GM18517 (cell line): Measurements from ENCODE around the gene COL16A1.

Source experiments
- ATAC-seq: cut with Tn5 transposase; IDR thresholded peaks from one replicate; pipeline ENCODE4 v1.9.1; 2021; ENCODE audit warnings: mild to moderate bottlenecking, moderate library complexity; ENCODE audit not compliant: unreplicated experiment

The COL16A1 gene

DNA sequence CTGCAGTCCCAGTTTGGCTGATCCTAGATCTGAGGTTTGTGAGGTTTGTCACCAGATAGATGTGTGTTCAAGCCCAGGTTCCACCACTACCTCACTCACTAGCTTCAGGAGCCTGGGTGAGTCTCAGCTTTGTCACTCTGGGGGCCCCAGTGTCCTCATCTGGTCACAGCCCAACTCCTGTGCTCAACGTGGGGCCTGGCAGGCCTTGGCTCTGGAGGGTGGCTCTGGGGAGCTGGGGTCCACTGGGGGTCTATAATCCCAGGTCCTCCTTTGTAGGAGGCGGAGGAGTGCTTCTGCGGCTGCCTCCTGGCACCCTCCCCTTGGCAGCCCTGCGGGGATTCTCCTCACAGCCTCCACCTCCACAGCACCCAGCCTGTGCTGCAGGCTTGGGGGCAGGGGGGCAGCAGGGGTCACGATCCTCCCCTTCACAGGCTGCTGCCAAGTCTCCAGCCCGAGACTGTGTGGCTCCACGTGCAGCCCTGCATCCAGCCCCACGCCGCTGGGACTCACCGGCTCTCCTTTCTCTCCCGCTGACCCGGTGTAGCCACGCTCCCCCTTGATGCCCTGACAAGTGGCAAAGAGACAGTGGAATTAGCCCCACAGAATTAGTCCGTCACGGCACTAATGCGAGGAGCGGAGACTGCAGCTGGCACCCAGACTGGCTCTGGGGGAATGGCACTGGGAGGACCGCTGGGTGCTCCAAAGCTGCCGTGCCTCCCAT, 36.6 kb downstream of the COL16A1 start:
- ATAC-seq: no peak

DNA sequence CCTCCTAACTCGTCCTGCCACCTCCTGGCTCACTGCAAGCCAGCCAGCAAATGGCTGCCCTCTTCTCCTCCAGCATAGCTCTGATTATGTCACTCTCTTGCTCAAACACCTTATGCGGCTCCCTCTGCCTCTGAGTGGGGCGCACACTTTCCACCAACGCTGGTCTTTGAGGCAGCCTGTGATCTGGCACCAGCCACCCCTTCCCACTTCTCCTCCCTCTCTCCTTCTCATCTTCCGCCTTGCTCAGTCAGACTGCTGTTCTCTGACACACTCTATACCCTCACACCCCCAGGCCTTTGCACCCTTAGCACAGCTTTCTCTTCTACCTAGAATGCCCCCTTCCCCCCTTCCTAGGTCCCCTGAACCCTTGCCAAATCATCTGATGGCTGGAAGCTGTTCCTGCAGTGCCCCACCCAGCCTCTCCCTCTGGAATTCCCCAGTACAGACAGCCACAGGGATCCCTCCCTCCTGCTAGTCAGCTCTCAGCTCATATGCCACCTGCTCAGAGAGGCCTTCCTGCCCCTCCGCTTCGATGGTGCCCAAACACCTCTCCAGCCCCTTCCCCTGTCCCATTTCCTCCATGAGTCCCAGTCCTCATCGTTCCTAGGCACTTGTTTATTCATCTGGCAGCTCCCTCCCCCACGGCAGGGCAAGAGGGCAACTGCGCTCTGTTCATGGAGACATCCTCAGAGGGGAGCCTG, 37.4 kb downstream of the COL16A1 start:
- ATAC-seq: no peak

DNA sequence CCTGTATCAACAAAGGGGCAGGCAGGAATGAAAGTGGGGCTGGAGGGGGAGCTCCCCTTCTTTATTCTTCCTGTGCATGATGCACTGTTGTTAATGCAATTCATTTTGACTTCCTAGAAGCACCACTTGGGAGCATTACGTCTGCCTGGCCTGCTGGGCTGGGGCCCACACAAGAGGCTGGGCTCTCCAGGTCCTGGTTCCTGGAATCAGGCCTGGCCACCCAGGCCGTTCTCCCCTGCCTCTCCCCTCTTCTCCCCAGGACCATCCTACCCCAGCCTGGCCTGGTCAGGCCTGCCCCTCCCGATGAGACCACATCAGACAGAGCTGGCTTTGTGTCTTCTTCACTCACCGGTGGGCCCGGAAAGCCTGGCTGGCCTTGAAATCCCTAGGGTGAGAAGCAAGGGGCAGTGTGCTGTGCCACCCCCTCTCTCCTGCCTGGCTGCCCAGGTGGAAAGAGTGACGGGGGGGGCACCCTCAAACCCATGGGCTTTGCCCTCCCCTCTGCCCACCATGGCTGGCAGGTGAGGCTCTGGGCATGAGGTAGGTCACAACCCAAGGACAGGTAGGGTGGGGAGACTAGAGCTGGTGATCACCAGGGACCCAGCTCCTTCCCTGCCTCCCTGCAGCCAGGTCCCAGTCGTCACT, 38.5 kb downstream of the COL16A1 start:
- no peak for ATAC-seq

DNA sequence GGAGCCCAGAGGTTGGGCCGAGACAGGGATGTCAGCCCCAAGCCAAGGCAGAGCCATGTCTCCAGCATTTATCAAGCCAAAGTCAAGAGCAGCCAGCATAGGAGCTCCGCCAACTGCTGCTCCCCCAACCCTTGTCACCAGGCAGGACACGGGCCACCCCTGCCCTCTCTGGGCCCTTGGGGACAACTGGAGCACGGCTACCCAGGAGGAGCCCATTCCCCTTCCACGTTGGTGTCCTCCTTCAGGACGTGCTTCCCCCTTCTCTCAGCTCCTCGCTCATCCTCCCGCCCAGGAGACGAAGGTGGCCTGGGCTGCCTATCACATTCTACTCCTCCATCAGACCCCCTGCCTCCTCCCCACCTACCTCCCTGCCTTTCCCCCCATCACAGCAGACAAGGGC, 39.3 kb downstream of the COL16A1 start:
- ATAC-seq: no peak

DNA sequence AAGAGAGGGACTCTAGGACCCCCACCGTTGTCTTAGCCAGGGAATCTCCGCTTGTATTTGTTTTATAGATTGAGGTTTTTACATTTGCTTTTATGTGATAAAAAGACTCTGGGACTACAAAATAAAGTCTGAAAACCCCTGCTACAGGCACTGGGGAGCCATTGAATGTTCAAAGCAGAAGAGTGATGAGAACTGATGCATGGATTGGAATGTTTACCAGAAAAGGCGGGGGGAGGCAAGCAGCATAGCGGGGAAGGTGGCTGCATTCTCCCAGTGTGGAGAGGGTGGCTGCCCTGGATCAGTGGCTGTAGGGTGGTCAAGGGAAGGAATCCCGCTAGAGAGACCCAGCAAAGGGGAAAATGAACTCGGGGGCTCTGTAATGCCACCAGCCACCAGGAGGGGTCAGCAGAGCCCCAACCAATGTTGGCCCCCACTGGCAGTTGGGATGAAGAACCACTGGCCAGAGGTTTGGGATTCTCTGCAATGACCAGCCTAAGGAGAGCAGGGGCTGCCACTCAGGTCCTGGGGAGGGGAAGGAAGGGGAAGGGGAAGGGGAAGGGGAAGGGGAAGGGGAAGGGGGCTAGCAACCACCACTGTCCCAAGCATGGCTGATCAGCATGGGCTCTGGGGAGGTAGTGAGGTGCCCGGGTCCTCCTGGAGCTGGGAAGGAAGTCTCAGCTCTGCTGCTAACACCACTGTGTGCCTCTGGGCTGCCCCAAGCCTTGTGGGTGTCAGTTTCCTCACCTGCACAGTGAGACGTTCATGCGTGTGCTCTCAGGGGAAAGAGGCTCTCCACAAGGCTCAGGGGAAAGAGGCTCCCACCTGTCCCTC, 40.0 kb downstream of the COL16A1 start:
- no peak for ATAC-seq

DNA sequence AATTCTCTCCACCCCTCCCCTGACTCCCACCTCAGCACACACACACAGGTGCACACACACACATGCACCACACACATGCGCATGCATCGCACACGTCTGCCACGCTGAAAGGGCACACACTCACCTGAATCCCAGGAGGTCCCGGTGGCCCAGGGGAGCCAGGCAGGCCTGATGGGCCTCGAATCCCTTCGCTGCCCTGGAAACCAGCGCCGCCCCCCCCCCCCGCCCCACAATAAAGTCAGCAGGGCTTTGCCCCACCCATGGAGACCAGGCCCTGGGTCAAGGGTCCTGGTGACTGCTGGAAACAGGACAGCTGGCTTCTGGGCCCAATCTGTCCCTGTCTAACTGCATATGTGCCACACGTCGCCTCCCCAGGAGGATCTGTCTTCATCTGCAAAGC, 41.4 kb downstream of the COL16A1 start:
- no peak for ATAC-seq

DNA sequence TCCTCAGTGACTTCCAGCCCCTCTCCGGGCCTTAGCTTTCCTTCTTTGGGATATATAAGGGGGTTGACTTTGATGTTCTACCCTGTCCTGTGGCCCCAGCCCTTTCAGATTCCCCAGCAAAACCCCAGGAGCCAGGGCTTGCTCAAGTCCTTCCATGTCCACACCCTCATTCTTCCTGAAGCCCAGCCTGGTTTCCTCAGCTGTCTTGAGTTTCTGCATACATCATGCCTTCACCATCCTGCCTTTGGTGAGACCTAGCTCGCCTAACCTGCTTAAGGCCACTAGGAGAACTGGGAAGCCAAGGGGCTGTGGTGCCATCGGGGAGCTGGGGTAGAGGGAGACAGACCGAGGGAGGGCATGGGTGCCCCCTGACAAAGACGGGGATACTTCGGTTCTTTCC, 42.0 kb downstream of the COL16A1 start:
- ATAC-seq: no peak

DNA sequence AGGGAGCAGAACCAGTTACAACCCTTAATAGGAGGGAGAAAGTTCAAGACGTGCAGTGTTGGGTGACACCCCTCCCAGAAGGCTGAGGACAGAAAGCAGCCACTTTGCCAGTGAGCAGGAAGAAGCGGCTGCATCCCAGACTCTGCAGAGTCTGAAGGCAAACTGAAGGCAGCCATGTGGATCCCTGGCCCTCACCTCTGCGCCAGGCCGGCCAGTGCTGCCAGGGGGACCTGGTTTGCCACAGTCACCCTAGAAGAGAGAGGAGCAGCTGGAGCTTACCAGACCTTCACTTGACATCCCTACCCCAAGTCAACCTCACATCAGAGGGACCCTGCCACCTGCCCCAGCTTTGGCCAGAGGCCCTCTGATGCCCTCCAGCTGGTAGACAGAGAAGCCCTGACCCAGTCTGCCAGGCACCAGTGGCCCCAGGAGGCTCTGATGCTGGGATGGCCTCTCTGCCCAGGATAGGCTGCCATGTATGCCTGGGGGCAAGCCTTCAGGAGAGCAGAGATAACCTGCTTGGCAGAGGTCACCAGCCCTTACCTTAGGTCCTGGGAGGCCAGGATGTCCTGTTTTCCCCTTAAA, 42.9 kb downstream of the COL16A1 start:
- ATAC-seq: no peak

DNA sequence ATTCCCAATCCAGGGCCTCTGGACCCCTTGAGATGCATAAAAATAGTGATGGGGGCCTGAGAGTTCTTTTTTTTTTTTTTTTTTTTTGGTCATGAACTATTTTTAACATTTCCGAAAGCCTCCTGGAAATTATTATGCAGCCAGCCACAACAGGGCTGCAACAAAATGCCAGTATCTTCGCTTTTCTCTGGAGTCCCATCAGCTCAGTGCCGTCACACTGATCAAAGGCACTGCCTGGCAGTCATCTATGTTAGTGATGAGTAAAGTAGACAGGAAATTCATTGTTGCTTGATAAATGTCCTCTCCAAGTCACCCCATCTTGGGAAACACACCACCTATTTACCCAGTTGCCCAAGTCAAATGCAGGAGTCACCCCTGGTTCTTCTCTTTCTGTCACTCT, 43.9 kb downstream of the COL16A1 start:
- no peak for ATAC-seq

DNA sequence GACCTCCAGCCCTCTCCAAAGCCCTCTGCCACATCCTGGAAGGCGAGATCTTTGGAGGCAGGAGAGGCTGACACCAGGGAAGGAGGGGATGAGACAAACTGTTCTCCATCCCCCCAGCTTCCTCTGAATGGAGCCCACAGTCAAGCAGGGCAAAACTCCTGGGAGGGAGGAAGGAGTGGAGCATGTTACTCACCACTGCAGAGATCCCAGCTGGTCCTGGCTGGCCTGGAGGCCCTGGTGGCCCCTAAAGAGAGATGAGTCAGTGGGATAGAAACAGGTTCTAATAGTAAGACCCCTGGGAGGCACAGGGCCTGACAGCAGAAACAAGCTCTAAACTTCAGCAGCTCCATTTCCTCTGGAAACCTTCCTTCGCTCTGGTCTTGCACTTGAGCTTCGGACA, 45.1 kb downstream of the COL16A1 start:
- ATAC-seq: no peak

DNA sequence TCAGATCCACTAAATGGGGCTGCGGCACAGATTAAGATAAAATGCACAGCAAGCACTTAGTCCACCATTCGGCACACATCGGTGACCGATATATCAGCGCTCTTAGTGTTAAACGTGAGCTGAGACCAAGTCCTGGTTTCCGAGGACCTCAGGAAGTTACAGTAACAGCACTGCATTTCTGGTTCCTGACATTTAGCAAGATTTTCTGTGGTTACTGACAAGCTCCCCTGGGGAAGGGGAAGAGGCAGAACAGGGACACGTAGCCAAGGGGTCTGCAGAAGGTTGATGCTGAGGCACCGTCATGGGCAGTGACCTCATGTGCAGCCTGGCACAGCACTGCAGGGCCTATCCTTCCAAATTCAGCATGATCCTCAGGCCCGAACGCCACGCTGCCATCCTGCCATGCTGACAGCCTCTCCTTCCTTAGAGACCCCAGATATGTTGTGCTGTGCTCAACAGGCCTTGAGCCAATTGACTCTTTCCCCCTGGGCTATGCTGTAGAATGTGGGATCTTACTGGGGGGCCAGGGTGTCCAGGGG, 45.8 kb downstream of the COL16A1 start:
- ATAC-seq: no peak

DNA sequence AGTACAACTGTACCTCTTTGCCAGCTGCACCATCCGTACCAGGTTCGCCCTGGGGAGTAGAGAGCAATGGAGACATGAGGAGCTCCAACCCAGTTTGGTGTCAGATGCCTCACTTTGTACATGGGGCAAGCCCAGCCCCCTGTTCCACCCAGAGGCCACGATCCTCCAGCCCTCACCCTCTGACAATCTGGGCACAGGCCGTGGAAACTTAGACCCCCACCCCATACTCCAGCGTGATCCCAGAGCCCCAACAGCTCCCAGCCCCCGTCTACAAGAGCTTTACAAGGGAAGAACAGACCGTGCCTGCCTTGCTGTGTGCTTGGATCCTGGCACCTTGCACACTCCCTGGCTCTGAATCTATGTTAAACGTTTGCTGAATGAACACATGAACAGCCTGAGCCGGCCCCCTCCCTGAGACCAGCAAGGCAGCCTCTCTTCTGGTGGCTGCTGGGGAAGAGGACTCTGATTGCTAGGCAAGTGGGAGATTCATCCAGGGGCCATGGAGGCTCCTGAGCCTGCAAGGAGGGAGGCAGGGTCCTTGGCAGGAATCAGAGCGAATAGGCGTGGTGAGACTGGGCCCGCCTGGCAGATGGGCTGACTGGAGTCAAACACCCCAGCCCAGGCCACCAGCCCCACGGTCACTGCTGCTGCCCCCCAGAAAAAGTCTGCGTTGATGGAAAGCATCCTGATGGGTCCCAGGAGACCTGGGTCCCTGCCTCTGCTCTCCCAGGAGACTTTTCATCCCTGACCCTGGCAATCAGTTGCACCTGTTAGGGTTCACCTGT, 46.6 kb downstream of the COL16A1 start:
- ATAC-seq: no peak

DNA sequence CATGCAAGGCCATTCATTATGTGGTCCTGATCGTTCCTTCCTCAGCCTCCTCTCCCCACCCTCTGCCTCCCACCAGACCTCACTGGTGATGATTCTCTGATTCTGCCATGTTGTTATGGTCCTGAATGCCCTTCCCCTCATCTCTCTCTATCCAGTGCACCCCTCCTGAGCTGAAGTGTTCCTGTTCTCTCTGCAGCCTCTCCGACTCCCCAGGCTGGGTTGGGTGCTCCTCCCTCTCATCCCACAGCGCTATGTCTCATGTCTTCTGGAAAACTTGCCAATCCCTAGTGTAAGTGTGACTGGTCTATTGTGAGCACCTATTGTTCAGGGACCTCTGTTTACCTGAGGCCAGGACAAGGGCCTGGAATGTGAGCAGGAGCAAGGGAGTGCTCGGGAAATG, 48.1 kb downstream of the COL16A1 start:
- no peak for ATAC-seq

DNA sequence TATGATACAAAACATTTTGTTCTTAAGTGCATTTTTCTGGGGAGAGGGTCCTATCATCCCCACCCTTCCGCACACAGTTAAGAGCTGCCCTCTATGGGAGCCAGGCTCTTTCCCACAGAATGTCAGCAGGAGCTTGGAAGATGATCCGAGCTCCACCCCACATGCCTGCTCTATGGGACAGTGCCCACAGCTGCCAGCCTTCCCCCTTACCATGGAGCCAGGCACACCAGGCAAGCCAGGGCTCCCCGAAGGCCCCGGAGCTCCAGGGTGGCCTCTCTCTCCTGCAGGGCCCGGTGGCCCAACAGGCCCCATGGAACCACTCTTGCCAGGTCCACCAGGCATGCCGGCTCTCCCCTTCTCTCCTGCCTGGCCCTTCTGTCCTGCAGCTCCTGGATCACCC, 48.7 kb downstream of the COL16A1 start:
- ATAC-seq: no peak

DNA sequence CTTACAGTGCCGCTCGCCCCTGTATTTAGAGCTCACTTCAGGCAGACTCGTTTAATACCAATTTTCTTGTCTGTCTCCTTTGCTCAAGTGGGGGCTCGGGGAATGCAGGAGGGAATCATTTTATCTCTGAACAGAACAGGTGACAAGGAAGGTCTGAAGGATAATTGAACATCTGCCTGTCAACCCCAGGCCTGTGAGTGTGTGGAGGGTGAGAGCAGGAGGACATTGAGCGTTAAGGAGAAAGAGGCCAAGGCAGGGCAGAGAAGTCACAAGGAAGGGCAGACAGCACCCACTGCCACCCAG, 49.4 kb downstream of the COL16A1 start:
- no peak for ATAC-seq

DNA sequence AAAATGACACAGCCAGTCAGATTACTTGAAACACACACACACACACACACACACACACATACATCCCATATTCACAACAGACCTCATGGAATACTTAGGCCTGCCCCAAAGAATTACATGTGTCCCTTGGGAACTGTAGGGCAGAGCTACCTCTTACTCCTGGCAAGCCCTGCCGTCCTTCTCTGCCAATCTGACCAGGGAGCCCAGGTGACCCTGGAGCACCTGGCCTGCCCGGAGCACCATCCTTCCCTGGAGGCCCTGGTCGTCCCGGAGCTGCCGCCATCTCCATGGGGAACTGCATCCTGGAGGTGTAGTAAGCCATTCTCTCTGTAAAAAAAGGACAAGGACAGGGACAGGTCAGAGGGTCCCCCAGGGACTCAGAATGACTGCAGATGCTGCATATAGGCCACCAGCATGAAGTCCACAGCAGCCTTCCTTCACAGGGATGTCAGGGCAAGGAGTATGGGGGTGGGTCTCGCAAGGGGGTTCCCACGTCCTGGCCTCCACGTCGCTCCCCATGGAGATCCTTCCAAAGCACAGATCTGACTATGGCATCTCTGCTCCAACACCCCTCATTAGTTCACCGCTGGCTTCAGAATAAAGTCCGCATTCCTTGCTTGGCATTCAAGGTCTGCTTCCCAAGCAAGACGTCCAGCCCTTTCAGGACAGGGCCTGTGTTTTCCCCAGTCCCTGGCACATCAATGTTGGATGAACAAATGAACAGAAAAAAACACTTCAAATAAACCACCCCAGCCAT, 49.9 kb downstream of the COL16A1 start:
- no peak for ATAC-seq

DNA sequence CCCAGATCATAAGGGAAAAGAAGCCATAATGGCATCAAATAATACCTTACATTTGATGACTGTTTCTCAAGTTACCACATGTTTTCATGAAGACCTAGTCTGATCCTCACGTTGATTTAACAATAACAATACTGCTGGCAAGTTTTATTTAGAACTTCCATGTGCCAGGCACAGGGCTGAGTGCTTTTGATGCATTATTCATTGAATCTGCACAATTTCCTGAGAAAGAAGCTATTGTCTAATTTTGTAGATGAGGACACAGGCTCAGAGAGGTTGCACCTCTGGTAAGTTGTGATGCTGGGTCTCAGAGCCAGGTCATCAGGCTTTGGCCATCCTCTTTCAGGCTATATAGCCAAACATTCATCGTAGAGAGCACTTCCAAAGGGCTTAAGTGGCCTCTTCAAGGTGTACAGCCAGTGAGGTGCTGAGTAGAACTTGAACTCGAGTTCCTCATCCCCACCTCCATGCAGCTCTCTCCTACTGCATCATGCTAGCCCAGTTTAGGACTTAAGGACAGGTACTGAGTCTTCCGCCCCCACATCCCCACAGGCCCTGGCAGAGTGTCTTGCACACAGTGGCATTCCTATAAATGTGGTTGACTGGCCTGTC, 50.8 kb downstream of the COL16A1 start:
- no peak for ATAC-seq

DNA sequence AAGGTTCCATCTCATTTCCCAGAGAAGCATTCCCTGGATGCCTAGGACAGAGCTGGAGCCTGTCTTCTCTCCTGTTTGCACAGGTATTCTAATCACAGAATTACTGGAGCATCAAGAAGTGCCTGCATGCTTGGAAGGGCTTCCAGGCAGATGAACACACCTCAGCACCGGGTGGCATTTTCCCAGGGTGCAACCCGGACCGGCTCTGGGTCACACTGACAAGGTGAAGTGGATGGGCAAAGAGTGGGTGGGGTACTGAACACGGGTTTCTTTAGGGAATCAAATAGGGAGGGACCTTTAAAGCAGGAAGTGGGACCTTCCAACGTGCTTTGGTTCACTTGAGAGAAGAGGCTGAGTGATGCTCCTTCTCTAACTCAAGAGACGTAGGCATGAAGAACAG, 52.1 kb downstream of the COL16A1 start:
- ATAC-seq: no peak

DNA sequence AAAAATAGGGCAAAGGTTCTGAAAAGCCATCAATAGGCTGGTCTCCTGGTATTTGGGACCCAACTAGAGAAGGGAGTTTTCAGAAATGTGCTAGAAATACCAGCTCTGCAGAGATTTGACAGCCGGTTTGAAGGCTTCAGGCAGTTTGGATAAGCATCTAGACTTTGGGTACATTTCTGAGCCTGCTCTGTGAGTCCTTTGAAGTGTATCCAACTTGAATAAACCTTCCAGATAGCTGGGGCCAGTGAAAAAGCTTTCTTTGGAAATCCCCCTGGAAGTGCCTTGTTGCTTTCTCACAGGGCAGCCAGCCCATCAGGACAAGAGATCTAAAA, 52.8 kb downstream of the COL16A1 start:
- ATAC-seq: no peak
